Stimulated activated CD8-positive, alpha-beta memory T cell treated with anti-CD3 and anti-CD28 coated beads, Interleukin-4, amount 100 ng/mL, for 1 hour (primary cell): ENCODE data around the gene PLIN5.

Experiments used
- DNase-seq, 2 donors: peaks; one replicate each; pipeline ENCODE4 v3.0.0-alpha.2; 2020; ENCODE audit warnings: low read depth in 2 of 2, low spot score in 1 of 2

PLIN5 gene

GRCh38 chr19:4523306-4524110 lies 11.5 kb downstream of the PLIN5 start:
- DNase-seq: no peak

- no peak for DNase-seq
Measured at GRCh38 chr19:4522291-4523002, 12.6 kb downstream of the PLIN5 start.

- no peak for DNase-seq
Measured at GRCh38 chr19:4521888-4522242, 13.2 kb downstream of the PLIN5 start.

DNA sequence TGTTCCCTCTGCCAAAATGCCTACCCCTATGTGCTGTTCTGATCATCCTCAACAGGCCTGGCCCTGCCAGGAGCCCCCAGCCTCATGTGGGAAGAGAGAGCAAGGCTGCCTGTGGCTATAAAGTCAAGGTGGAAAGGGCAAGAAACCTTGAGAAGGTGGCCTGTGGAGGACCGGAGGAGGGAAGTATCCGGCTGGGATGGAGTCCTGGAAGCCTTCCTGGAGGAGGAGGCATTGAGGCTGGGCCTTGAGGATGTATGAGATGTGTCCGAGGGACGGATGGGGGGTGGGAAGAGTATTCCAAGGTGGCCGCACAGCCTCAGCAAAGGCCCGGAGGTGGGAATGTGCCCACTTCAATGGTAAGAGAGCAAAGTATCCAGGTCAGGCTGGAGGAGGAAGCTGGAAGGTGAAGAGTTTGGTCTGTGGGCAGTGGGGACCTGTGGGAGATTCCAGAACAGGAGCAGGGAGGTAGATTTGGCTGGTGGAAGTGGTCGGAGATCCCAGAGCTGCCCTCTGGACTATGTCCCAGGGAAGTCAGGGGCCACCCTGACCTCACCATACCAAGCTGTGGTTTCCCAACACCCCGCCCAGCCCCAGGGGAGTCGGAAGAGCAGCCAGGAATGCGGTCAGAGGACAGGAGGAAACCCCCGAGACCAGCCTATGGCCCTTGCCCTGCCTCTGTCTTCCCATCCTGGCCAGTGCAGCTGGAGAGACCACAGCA lies 13.7 kb downstream of the PLIN5 start:
- DNase-seq: no peak

- no peak for DNase-seq
Measured at GRCh38 chr19:4519521-4520277, 15.3 kb downstream of the PLIN5 start.

- no peak for DNase-seq
Measured at GRCh38 chr19:4519172-4519496, 15.9 kb downstream of the PLIN5 start.

DNA sequence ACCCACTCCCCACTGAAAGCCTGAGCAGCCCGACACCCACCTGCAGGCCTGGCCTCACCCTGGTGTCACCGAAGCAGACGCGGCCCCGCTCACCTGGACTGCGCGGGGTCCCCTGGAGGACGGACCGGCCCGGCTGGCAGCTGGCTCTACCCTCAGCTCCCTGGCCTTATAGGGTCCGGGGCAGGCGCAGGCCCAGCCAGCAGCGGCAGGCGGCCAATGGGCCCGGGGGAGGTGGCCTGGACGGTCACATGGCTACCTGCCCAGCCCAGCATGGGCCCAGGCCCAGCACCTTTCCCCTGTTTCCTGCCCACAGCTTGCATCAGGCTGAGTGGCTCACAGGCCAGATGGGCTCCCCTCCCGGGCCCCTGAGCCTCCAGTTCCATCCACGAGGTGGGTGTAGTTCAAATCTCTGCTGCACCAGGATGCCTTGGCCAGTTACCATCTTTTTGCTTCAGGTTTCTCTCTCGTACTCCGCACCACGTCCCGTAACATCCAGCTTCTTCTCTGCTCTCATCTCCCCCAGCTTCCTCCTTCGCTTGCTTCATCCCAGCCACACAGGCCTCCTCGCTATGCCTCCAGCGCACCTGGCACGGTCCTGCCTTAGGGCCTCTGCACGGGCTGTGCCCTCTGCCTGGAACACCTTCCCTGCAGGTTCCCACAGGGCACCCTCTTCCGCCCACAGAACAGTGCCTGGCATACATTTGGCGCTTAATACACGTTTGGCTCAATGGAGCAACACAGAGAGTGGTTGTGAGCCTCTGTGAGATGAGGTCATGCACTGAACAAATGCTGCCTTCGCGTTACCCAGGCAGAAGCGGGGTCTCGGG lies 16.5 kb downstream of the PLIN5 start, which contains the start of gene PLIN4:
PLIN4 (minus strand) TSS at position 142 of the 827 bp plus-strand sequence. CDS start 214 bp downstream, outside the sequence.
- no peak for DNase-seq

DNA sequence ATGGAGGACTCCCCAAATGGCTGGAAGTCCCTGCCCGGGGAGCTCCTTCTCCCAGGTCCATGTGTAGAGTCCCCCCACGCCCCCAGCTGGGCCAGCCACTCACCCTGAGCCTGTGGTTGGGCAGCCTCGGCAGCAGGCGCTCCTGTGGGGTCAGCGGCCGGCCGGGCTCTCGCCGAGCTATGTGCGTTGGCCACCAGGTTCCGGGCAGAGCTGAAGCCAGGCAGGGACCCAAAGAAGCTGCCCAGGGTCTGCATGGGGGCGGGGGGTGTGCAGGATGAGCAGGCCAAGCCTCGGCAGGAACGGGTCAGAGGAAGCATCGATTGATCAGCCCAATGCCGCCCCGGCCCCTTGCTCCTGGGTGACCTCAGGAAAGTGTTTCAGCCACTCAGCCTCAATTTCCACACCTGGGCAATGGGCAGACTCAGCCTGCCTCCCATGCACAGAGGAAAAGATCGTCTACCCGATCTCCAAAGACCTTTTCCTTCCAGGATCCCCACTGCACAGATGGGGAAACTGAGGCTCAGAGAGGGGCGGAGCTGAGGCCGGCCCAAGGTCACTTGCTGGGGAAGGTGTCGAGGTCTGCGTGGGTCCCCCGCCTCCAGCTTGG lies 17.5 kb downstream of the PLIN5 start:
- no peak for DNase-seq

- DNase-seq: no peak
Measured at GRCh38 chr19:4516939-4517300, 18.1 kb downstream of the PLIN5 start.

GRCh38 chr19:4516199-4516938 lies 18.7 kb downstream of the PLIN5 start:
- DNase-seq: no peak

- DNase-seq: no peak
Measured at GRCh38 chr19:4515732-4516131, 19.3 kb downstream of the PLIN5 start.

- no peak for DNase-seq
Measured at GRCh38 chr19:4513248-4513647, 21.8 kb downstream of the PLIN5 start.

GRCh38 chr19:4512070-4512469 lies 23.0 kb downstream of the PLIN5 start:
- no peak for DNase-seq

GRCh38 chr19:4511300-4512054 lies 23.5 kb downstream of the PLIN5 start:
- no peak for DNase-seq

DNA sequence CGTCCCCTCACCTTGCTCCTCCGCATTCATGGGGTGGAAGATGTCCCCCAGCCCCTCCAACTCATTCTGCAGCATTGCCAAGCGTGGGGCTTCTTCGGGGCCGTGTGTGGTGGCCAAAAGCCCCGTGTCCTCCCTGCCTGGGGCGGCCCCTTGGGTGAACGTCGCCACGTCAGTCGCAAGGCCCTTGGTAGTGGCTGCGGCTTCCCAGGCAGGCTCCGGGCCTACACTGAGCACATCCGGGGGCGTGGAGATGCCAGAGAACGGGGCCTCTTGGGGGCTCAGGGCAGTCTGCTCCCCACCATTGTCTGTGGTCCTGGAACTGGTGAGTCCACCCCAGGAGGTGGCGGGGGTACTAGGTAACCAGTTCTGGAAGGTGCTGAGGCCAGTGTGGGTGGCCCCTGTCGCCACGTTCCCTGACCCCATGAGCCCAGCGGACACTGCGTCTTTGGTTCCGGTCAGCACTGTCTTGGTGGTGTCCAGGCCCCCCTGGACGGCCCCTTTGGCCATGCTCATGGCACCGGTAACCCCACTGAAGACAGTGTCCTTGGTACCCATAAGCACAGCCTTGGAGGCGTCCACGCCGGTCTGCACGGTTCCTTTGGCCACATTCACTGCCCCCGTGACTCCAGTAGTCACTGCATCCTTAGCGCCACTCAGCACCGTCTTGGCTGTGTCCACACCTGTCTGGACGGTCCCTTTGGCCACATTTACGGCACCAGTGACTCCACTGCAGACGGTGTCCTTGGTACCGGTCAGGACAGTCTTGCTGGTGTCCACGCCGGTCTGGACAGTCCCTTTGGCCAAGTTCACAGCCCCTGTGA lies 24.4 kb downstream of the PLIN5 start:
- DNase-seq: no peak

DNA sequence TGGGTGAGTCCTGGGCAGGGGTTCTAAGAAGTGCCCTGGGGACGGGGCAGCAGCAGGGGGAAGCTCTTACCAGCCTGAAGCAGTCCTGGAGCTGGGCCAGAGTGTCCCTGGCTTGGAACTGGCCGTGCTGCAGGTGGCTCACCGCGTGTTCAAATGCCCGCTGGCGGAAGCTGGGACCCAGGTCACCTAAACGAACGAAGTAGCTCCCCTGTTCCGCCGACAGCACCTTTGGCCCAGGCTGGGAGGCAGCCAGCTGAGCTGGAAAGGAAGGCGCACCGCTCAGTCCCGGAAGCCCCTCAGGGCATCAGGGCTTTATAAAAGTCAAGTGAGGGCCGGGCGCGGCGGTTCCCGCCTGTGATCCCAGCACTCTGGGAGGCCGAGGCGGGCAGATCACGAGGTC lies 26.3 kb downstream of the PLIN5 start:
- no peak for DNase-seq

GRCh38 chr19:4507804-4508203 lies 27.2 kb downstream of the PLIN5 start:
- DNase-seq: no peak

- DNase-seq: no peak
Measured at GRCh38 chr19:4507150-4507452, 27.9 kb downstream of the PLIN5 start.
